ENCODE measurements around the gene PEF1. TPM values are rescaled to one million over a fixed set of nuclear protein-coding genes. Genes with fewer than 3 reads are reported as not detected.

Gene PEF1
- total RNA-seq, 1 donor from 2014 or later = 34.9 TPM

DNA sequence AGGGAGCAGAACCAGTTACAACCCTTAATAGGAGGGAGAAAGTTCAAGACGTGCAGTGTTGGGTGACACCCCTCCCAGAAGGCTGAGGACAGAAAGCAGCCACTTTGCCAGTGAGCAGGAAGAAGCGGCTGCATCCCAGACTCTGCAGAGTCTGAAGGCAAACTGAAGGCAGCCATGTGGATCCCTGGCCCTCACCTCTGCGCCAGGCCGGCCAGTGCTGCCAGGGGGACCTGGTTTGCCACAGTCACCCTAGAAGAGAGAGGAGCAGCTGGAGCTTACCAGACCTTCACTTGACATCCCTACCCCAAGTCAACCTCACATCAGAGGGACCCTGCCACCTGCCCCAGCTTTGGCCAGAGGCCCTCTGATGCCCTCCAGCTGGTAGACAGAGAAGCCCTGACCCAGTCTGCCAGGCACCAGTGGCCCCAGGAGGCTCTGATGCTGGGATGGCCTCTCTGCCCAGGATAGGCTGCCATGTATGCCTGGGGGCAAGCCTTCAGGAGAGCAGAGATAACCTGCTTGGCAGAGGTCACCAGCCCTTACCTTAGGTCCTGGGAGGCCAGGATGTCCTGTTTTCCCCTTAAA is 16.3 kb upstream of the PEF1 start:
- intact Hi-C loops (cut with DNase I) = no loop called here
- ATAC-seq (no peak), DNase-seq (ENCODE audit: missing footprints) (no peak)

GRCh38 chr1:31659889-31660288 is 15.2 kb upstream of the PEF1 start:
- no peak for DNase-seq (ENCODE audit: missing footprints)
- intact Hi-C loops (cut with DNase I) = no loop called here
- no peak for ATAC-seq

DNA sequence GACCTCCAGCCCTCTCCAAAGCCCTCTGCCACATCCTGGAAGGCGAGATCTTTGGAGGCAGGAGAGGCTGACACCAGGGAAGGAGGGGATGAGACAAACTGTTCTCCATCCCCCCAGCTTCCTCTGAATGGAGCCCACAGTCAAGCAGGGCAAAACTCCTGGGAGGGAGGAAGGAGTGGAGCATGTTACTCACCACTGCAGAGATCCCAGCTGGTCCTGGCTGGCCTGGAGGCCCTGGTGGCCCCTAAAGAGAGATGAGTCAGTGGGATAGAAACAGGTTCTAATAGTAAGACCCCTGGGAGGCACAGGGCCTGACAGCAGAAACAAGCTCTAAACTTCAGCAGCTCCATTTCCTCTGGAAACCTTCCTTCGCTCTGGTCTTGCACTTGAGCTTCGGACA is 14.0 kb upstream of the PEF1 start:
- intact Hi-C loops (cut with DNase I) = no loop called here
- DNase-seq (ENCODE audit: missing footprints) (no peak), ATAC-seq (no peak)

- DNase-seq (ENCODE audit: missing footprints) (no peak), ATAC-seq (no peak)
- intact Hi-C loops (cut with DNase I) = no loop called here
Observed at GRCh38 chr1:31657972-31658510, 13.4 kb upstream of the PEF1 start.

- ATAC-seq (no peak), DNase-seq (ENCODE audit: missing footprints) (no peak)
- intact Hi-C loops (cut with DNase I) = no loop called here
Observed at GRCh38 chr1:31657020-31657804, 12.5 kb upstream of the PEF1 start.

DNA sequence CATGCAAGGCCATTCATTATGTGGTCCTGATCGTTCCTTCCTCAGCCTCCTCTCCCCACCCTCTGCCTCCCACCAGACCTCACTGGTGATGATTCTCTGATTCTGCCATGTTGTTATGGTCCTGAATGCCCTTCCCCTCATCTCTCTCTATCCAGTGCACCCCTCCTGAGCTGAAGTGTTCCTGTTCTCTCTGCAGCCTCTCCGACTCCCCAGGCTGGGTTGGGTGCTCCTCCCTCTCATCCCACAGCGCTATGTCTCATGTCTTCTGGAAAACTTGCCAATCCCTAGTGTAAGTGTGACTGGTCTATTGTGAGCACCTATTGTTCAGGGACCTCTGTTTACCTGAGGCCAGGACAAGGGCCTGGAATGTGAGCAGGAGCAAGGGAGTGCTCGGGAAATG is 11.1 kb upstream of the PEF1 start:
- intact Hi-C loops (cut with DNase I) = no loop called here
- ATAC-seq (no peak), DNase-seq (ENCODE audit: missing footprints) (no peak)

GRCh38 chr1:31655104-31655503 is 10.4 kb upstream of the PEF1 start:
- ATAC-seq = no peak
- DNase-seq (ENCODE audit: missing footprints) = no peak
- intact Hi-C loops (cut with DNase I) = no loop called here

GRCh38 chr1:31654474-31654776 is 9.7 kb upstream of the PEF1 start:
- no peak for ATAC-seq
- intact Hi-C loops (cut with DNase I) = no loop called here
- no peak for DNase-seq (ENCODE audit: missing footprints)

DNA sequence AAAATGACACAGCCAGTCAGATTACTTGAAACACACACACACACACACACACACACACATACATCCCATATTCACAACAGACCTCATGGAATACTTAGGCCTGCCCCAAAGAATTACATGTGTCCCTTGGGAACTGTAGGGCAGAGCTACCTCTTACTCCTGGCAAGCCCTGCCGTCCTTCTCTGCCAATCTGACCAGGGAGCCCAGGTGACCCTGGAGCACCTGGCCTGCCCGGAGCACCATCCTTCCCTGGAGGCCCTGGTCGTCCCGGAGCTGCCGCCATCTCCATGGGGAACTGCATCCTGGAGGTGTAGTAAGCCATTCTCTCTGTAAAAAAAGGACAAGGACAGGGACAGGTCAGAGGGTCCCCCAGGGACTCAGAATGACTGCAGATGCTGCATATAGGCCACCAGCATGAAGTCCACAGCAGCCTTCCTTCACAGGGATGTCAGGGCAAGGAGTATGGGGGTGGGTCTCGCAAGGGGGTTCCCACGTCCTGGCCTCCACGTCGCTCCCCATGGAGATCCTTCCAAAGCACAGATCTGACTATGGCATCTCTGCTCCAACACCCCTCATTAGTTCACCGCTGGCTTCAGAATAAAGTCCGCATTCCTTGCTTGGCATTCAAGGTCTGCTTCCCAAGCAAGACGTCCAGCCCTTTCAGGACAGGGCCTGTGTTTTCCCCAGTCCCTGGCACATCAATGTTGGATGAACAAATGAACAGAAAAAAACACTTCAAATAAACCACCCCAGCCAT is 9.2 kb upstream of the PEF1 start:
- intact Hi-C loops (cut with DNase I) = no loop called here
- ATAC-seq = no peak
- no peak for DNase-seq (ENCODE audit: missing footprints)

DNA sequence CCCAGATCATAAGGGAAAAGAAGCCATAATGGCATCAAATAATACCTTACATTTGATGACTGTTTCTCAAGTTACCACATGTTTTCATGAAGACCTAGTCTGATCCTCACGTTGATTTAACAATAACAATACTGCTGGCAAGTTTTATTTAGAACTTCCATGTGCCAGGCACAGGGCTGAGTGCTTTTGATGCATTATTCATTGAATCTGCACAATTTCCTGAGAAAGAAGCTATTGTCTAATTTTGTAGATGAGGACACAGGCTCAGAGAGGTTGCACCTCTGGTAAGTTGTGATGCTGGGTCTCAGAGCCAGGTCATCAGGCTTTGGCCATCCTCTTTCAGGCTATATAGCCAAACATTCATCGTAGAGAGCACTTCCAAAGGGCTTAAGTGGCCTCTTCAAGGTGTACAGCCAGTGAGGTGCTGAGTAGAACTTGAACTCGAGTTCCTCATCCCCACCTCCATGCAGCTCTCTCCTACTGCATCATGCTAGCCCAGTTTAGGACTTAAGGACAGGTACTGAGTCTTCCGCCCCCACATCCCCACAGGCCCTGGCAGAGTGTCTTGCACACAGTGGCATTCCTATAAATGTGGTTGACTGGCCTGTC is 8.3 kb upstream of the PEF1 start:
- DNase-seq (ENCODE audit: missing footprints) (no peak), ATAC-seq (no peak)
- intact Hi-C loops (cut with DNase I) = no loop called here

DNA sequence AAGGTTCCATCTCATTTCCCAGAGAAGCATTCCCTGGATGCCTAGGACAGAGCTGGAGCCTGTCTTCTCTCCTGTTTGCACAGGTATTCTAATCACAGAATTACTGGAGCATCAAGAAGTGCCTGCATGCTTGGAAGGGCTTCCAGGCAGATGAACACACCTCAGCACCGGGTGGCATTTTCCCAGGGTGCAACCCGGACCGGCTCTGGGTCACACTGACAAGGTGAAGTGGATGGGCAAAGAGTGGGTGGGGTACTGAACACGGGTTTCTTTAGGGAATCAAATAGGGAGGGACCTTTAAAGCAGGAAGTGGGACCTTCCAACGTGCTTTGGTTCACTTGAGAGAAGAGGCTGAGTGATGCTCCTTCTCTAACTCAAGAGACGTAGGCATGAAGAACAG is 7.1 kb upstream of the PEF1 start:
- intact Hi-C loops (cut with DNase I) = no loop called here
- ATAC-seq = no peak
- DNase-seq (ENCODE audit: missing footprints) = no peak

DNA sequence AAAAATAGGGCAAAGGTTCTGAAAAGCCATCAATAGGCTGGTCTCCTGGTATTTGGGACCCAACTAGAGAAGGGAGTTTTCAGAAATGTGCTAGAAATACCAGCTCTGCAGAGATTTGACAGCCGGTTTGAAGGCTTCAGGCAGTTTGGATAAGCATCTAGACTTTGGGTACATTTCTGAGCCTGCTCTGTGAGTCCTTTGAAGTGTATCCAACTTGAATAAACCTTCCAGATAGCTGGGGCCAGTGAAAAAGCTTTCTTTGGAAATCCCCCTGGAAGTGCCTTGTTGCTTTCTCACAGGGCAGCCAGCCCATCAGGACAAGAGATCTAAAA is 6.4 kb upstream of the PEF1 start:
- intact Hi-C loops (cut with DNase I) = no loop called here
- no peak for ATAC-seq
- DNase-seq (ENCODE audit: missing footprints) = no peak

DNA sequence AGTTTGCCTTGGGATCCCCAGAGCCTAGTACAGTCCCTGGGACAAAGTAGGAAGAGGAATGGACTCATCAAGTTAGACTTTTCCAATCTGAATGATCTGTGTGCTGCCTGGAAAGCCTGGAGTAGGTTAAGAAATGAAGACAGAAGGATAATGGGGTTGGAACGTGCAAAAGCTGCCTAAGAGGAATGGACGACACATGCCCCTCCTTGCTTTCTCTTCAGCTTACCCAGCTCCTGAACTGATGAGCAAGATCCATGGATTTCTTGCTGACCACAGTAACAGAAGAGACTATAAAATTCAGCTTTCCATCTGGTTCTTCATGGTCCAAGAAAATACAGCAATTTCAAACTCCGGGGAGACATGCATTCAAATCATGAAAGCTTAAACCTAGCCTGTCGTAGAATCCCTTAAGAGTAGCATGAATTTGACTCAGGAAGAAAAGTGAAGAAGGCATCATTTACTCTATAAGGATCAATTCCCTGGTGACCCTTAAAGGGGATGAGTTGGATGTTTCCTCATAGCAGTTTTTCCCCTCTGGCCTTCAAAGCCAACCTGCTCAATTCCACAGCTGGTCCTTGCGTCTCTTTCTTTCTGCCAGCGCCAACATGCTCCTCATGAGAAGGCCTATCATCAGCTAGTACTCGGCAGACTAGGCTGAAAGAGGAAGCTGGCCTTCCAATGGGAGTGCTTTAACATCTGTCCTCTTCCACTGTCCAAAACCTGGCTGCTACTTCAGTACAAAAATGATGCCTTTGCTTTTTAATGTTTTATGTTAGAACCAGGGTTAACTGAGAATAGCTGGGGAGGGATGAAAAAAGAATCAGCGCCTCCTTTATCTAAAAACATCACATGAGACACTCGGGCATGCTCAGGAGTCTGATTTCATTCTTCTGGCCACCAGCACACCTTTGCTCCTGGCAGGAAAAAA is 5.7 kb upstream of the PEF1 start:
- ATAC-seq (no peak), DNase-seq (ENCODE audit: missing footprints) (no peak)
- intact Hi-C loops (cut with DNase I) = no loop called here

DNA sequence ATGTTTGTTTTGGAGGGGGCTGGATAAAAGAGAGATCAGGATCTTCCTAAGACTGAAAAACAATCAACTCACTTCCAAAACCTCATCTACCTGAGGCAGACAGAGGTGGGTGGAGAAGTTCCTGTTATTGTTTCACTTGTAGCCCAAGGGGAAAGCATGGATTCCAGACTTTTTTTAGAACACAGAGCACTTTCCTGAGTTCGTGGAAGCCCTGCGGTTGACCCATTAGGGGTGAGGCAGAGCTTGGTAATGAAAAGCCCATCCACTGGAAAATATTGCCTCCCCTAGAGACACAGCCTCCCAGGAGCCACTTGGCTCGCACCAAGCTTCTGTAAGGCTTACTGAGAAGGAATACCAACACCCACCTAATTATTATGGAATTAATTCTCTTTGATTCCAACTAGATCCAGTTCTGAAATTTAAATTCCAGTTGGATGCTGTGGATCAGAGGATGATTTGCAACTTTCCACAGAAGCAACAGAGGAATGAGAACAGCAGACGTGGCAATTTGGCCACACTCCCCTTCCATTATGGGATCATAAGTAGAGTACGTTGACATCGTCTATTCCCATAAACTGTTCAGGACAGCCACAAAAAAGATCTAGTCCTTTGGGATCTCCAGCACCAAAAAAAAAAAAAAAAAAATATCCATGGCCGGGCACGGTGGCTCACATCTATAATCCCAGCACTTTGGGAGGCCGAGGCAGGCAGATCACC is 4.1 kb upstream of the PEF1 start:
- no peak for ATAC-seq
- intact Hi-C loops (cut with DNase I) = no loop called here
- DNase-seq (ENCODE audit: missing footprints) = no peak

GRCh38 chr1:31648190-31648589 is 3.5 kb upstream of the PEF1 start:
- ATAC-seq = no peak
- DNase-seq (ENCODE audit: missing footprints) = no peak
- intact Hi-C loops (cut with DNase I) = no loop called here

DNA sequence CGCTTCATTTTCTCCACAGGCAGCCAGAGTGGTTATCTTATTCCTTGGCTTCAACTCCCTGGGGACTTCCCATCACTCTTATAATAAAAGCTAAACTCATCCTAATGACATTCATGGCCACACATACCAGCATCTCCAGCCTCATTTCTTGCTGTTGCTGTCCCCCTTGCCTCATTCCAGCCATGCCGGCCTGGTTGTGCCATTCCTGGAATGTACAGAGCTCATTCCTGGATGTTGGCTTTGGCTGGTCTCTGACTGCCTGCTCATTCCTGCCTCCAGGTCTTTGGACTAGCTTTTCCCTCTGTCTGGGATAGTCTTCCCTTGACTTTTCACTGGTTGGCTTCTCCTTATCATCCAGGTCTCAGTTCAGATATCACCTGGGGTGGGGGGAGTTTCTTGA is 2.4 kb upstream of the PEF1 start:
- intact Hi-C loops (cut with DNase I) = no loop called here
- no peak for DNase-seq (ENCODE audit: missing footprints)
- no peak for ATAC-seq

DNA sequence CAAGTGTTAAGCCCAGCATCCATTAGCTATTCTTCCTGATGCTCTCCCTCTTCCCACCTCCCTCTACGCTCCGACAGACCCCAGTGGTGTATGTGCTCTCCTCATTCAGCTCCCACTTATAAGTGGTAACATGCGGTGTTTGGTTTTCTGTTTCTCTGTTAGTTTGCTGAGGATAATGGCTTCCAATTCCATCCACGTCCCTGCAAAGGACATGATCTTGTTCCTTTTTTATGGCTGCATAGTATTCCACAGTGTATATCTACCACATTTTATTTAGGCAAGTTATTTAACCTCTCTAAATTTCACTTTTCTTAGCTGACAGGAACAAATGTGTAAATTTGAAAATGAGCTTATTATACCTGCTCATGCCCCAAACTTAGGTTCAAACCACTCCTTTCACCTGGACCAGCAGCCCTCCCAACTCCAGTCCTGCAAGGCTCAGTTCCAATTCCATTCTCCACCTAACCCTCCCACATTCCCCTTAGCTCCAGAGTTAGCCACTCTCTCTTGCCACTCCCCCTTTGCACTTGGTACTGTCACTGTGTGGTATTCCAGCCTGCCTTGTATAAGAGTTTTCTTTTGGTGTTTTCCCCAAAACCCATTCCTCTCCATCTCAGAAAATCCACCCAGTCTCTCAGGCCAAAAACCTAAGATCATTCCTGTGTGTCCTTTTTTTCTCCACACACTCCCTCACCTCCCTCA is 1.7 kb upstream of the PEF1 start:
- ATAC-seq (no peak), DNase-seq (ENCODE audit: missing footprints) (no peak)
- intact Hi-C loops (cut with DNase I) = no loop called here

DNA sequence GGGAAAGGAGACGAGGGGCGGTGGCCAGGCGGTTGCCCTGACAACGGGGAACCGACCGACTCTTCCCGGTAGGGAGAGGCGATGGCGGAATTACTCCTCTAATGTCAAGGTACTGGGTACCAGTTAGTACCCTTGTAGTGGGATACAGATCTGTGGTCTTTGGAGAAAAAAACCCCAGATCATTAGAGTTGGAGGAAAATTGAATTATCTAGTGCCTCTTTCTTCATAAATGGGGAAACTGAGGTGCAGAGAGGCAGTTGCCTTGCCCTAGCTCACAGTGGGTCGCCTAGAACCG is 545 bp upstream of the PEF1 start:
- intact Hi-C loops (cut with DNase I) = no loop called here
- ATAC-seq = no peak
- DNase-seq (ENCODE audit: missing footprints) = peak; percentile 90
